A549 (cell line): ENCODE data around the gene TWIST2. TPM values are rescaled to one million over a fixed set of nuclear protein-coding genes. Genes with fewer than 3 reads are reported as not detected.

Source experiments
- ATAC-seq, 2 experiments: fragments of 200-7000 bp in 1 of 2; fragments of >200 bp in 1 of 2; cut with Nextera tagmentation in 1 of 2; cut with Tn5 transposase in 1 of 2; 3 replicates each; pipeline versions ENCODE4 v1.8.0 to v1.9.1; 2018 to 2020; ENCODE audit warnings: mild to moderate bottlenecking in 1 of 2, moderate library complexity in 1 of 2
- CTCF ChIA-PET: fragments of 300-600 bp; sonication (Branson Sonifier 250); formaldehyde crosslinking; extraction: SDS; loops from one replicate; lab custom pipeline; 2021; ENCODE audit warnings: antibody characterized with exemption, inconsistent platforms; lab: Yijun Ruan, JAX
- POLR2A ChIA-PET: fragments of 350-600 bp; formaldehyde crosslinking; extraction: SDS; loops from one replicate; lab custom pipeline; 2021; ENCODE audit warnings: antibody characterized with exemption, inconsistent platforms; lab: Yijun Ruan, JAX
- DNase-seq, 2 experiments: peaks; one replicate each; pipeline versions ENCODE4 v3.0.0 to v3.0.0-alpha.2; 2011 to 2016; ENCODE audit warnings: low read depth in 1 of 2, low spot score in 1 of 2
- FAIRE-seq: peaks from 2 replicates; lab custom pipeline; 2011; peaks lifted over from hg19 to GRCh38; lab: Jason Lieb, UNC
- H3K27ac ChIP-seq, 2 experiments: fragments of >200 bp; sonication (Bioruptor Twin); formaldehyde crosslinking; 3 replicates each; pipeline ENCODE4 v1.5.1; 2016 to 2017
- H3K4me1 ChIP-seq: fragments of >200 bp; sonication (Bioruptor Twin); formaldehyde crosslinking; 3 replicates; pipeline ENCODE4 v1.6.1; 2016
- H3K4me2 ChIP-seq: fragments of >200 bp; sonication (Bioruptor Twin); formaldehyde crosslinking; 3 replicates; pipeline ENCODE4 v1.6.1; 2016
- H3K4me3 ChIP-seq: fragments of >200 bp; sonication (Bioruptor Twin); formaldehyde crosslinking; 3 replicates; pipeline ENCODE4 v1.5.1; 2016
- H3K9me3 ChIP-seq: fragments of >200 bp; sonication (Bioruptor Twin); formaldehyde crosslinking; 3 replicates; pipeline ENCODE4 v1.6.1; 2016
- CHD2 ChIP-seq: fragments of 150-350 bp; IDR thresholded peaks from 2 replicates; pipeline ENCODE4 v1.6.1; 2014; ENCODE audit warnings: low read length; ENCODE audit not compliant: partially characterized antibody
- EHMT2 ChIP-seq: fragments of 200-600 bp; sonication (generic); IDR thresholded peaks from 2 replicates; pipeline ENCODE4 v1.6.1; 2016; ENCODE audit warnings: antibody characterized with exemption, low read depth, mild to moderate bottlenecking, moderate library complexity
- ELK1 ChIP-seq: fragments of 150-350 bp; IDR thresholded peaks from 2 replicates; pipeline ENCODE4 v1.6.1; 2014; ENCODE audit warnings: low read depth, mild to moderate bottlenecking, low read length
- ESRRA ChIP-seq: fragments of 150-350 bp; IDR thresholded peaks from 2 replicates; pipeline ENCODE4 v1.6.1; 2014; ENCODE audit warnings: mild to moderate bottlenecking, low read length, borderline replicate concordance
- FOSL2 ChIP-seq, 2 experiments: fragments of 450-650 bp in 1 of 2; fragments of >200 bp in 1 of 2; sonication (Bioruptor Twin) in 1 of 2; formaldehyde crosslinking; IDR thresholded peaks; 2 replicates each; pipeline versions ENCODE4 v1.5.0 to v1.6.1; 2016 to 2020; ENCODE audit warnings: mild to moderate bottlenecking in 1 of 2, moderate library complexity in 1 of 2
- GATA3 ChIP-seq: IDR thresholded peaks from 2 replicates; pipeline ENCODE4 v1.6.1; 2012; ENCODE audit warnings: borderline replicate concordance
- HOXA7 ChIP-seq: fragments of 250-450 bp; sonication (Bioruptor Pico); IDR thresholded peaks from 2 replicates; pipeline ENCODE4 v1.5.0; 2020; ENCODE audit warnings: mild to moderate bottlenecking, moderate library complexity
- HOXB5 ChIP-seq: fragments of 250-450 bp; sonication (Bioruptor Pico); IDR thresholded peaks from 2 replicates; pipeline ENCODE4 v1.5.0; 2020; ENCODE audit warnings: mild to moderate bottlenecking, moderate library complexity
- JUN ChIP-seq, 2 experiments: fragments of >200 bp; sonication (Bioruptor Twin); formaldehyde crosslinking; IDR thresholded peaks; 2 replicates in 1 of 2; 3 replicates in 1 of 2; pipeline ENCODE4 v1.6.1; 2016 to 2017
- KDM5A ChIP-seq: fragments of 200-600 bp; sonication (generic); IDR thresholded peaks from 2 replicates; pipeline ENCODE4 v1.6.1; 2016; ENCODE audit warnings: antibody characterized with exemption, mild to moderate bottlenecking
- MAFK ChIP-seq: fragments of 450-650 bp; IDR thresholded peaks from 2 replicates; pipeline ENCODE4 v1.6.1; 2014; ENCODE audit not compliant: partially characterized antibody
- MAX ChIP-seq: IDR thresholded peaks from 2 replicates; pipeline ENCODE4 v1.6.1; 2012
- MYC ChIP-seq: IDR thresholded peaks from 2 replicates; pipeline ENCODE4 v1.6.1; 2012; ENCODE audit warnings: mild to moderate bottlenecking, inconsistent platforms, low read length, improper control_type of control experiment, borderline replicate concordance
- PHF8 ChIP-seq: fragments of 200-600 bp; sonication (generic); IDR thresholded peaks from 2 replicates; pipeline ENCODE4 v1.6.1; 2016; ENCODE audit warnings: low read depth, mild to moderate bottlenecking, antibody characterized with exemption, moderate library complexity, borderline replicate concordance
- POLR2A ChIP-seq: IDR thresholded peaks from 2 replicates; pipeline ENCODE4 v1.6.1; 2012; ENCODE audit warnings: mild to moderate bottlenecking, low read length
- RARB ChIP-seq: fragments of 250-450 bp; sonication (Bioruptor Pico); IDR thresholded peaks from 2 replicates; pipeline ENCODE4 v1.8.0; 2021; ENCODE audit warnings: mild to moderate bottlenecking, moderate library complexity
- RFX5 ChIP-seq: fragments of 450-650 bp; IDR thresholded peaks from 2 replicates; pipeline ENCODE4 v1.7.1; 2014; ENCODE audit warnings: antibody characterized with exemption, mild to moderate bottlenecking, moderate library complexity
- TFCP2L1 ChIP-seq: fragments of 250-450 bp; sonication (Bioruptor Pico); IDR thresholded peaks from 2 replicates; pipeline ENCODE4 v1.5.0; 2021; ENCODE audit warnings: mild to moderate bottlenecking
- ZC3H11A ChIP-seq: fragments of 450-650 bp; IDR thresholded peaks from 2 replicates; pipeline ENCODE4 v1.6.1; 2014; ENCODE audit warnings: antibody characterized with exemption, mild to moderate bottlenecking
- ZNF302 ChIP-seq: fragments of 250-450 bp; sonication (Bioruptor Pico); IDR thresholded peaks from 2 replicates; pipeline ENCODE4 v1.9.0; 2021; ENCODE audit warnings: inconsistent platforms, mild to moderate bottlenecking, moderate library complexity
- ZSCAN20 ChIP-seq: fragments of 250-450 bp; sonication (Bioruptor Pico); IDR thresholded peaks from 2 replicates; pipeline ENCODE4 v1.8.0; 2022; ENCODE audit warnings: mild to moderate bottlenecking, moderate library complexity
- WGBS: methylation state at CpG from one replicate; pipeline ENCODE4 v1.1.6; 2017; ENCODE audit errors: missing lambda C conversion rate; 5-methylcytosine and 5-hydroxymethylcytosine counted together
- polyA plus RNA-seq, 4 experiments: library from polyadenylated mRNA; depleted of rRNA in 3 of 4; stranded (reverse); fragments of >200 nt; fragmentation: RNase III in 1 of 4; extraction: RNeasy Plus Mini Kit Qiagen cat#74134 plus additional on column Dnase treatment in 1 of 4; gene quantifications; 2 replicates in 3 of 4; 3 replicates in 1 of 4; pipeline ENCODE4 v1.2.3, GENCODE V29; 2011 to 2017
- TF ChIP-seq, protein P1 (sequence below): fragments of >200 bp; sonication (Bioruptor Twin); formaldehyde crosslinking; IDR thresholded peaks from 3 replicates; pipeline ENCODE4 v1.6.1; 2016
- TF ChIP-seq, protein P2 (sequence below): IDR thresholded peaks from 2 replicates; pipeline ENCODE4 v1.6.1; 2012; ENCODE audit warnings: low read depth, borderline replicate concordance

The TWIST2 gene
- polyA plus RNA-seq, 2 of the 4 experiments (the other 2 are of a cell fraction): 7.1 to 8.2 TPM

DNA sequence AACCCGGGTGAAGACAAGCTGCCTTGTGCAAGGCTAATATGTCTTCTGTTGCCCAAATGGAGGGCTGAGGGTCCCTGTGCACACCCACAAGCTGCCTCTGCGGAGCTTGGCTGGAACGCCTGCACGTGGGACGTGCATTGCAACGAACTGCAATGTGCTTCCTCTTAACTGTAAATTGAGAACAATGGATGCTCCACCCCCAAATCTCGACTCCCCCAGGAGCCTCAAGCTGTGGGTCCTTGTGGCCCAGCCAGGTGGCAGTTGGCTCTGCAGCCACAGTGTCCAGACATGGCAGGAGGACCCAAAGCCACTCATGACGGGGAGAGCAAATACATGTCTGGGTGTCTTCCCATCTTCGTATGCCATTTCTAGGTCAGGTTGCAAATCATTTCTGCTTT lies 90.1 kb downstream of the TWIST2 start:
- FAIRE-seq (no peak), DNase-seq (no peak), ATAC-seq (no peak)
- Histone ChIP-seq H3K27ac (no peak overlapping the region), H3K4me2 (no peak overlapping the region), H3K4me3 (no peak overlapping the region), H3K9me3 (peaks cover 18% of the 10 kb centered on the region), H3K4me1 (no peaks in the 10 kb centered on the region)
- WGBS: 84% methylated on average over 8 of the region's 9 CpGs
- CTCF ChIA-PET: interaction anchor here (1.1 kb wide), 1 partner anchor 14 kb away, joined by 3 read pairs; no protein-coding TSS in a partner anchor
- POLR2A ChIA-PET: no interaction called here
- no peak for TF ChIP-seq GATA3
- no peak for TF ChIP-seq JUN (IDR thresholded peaks at IDR 0.05)
- no peak for TF ChIP-seq HOXA7 (CRISPR knock-in tag)
- no peak for TF ChIP-seq MAX
- TF ChIP-seq RARB (CRISPR knock-in tag): no peak
- TF ChIP-seq EHMT2: no peak
- TF ChIP-seq MAFK: no peak
- TF ChIP-seq POLR2A: no peak
- TF ChIP-seq ELK1: no peak
- no peak for TF ChIP-seq TFCP2L1
- no peak for TF ChIP-seq ZNF302 (CRISPR knock-in tag)
- TF ChIP-seq, protein P1, sequence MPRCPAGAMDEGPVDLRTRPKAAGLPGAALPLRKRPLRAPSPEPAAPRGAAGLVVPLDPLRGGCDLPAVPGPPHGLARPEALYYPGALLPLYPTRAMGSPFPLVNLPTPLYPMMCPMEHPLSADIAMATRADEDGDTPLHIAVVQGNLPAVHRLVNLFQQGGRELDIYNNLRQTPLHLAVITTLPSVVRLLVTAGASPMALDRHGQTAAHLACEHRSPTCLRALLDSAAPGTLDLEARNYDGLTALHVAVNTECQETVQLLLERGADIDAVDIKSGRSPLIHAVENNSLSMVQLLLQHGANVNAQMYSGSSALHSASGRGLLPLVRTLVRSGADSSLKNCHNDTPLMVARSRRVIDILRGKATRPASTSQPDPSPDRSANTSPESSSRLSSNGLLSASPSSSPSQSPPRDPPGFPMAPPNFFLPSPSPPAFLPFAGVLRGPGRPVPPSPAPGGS: no peak
- TF ChIP-seq RFX5: no peak
- no peak for TF ChIP-seq PHF8
- TF ChIP-seq CHD2: no peak
- TF ChIP-seq ZC3H11A: no peak
- TF ChIP-seq, protein P2, sequence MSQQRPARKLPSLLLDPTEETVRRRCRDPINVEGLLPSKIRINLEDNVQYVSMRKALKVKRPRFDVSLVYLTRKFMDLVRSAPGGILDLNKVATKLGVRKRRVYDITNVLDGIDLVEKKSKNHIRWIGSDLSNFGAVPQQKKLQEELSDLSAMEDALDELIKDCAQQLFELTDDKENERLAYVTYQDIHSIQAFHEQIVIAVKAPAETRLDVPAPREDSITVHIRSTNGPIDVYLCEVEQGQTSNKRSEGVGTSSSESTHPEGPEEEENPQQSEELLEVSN: no peak
- no peak for TF ChIP-seq KDM5A

DNA sequence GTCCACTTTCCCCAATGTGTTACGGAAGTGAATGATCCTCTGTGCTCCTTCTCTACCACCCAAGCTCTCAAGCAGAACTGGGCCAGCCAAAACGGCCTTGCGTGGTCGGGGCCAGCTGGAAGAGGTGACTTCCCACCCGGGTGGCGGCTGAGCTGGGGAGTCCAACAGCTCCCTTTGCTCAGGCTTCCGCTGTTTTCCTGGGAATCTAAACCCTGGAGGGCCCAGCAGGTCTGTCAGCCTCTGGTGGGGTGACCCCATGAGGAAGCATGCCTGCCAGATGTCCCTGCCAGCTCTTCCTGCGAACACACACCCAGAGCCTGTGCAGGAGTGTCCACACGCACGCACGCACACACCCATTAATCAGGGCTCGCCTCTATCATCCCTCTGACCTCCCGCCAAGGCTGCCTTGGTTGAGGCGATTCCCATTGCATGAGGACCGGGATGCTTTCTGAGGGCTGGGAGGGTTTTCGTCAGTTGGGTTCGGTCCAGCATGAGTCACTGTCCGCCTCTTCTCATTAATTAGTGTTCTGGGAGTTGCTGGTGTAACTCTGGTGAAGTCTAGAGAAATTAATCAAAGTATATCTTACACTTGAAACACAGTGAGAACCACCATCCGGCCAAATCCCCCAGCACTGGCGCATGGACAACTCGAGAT lies 90.6 kb downstream of the TWIST2 start:
- TF ChIP-seq MYC: no peak
- TF ChIP-seq ESRRA: no peak
- TF ChIP-seq HOXB5 (CRISPR knock-in tag): no peak
- TF ChIP-seq FOSL2 (IDR thresholded peaks at IDR 0.05): no peak
- no peak for TF ChIP-seq FOSL2 (CRISPR knock-in tag; IDR thresholded peaks at IDR 0.05)
- TF ChIP-seq ZSCAN20 (CRISPR knock-in tag): no peak
- TF ChIP-seq KDM5A: no peak
- no peak for TF ChIP-seq TFCP2L1
- TF ChIP-seq EHMT2: no peak
- no peak for TF ChIP-seq ELK1
- POLR2A ChIA-PET: no interaction called here

More for the DNA sequence above, 90.6 kb downstream of the TWIST2 start:
- Histone ChIP-seq H3K4me3 (no peak overlapping the region), H3K4me1 (no peaks in the 10 kb centered on the region), H3K27ac (no peak overlapping the region), H3K9me3 (peaks cover 15% of the 10 kb centered on the region), H3K4me2 (no peak overlapping the region)
- 71% methylated on average over 20 of the region's 21 CpGs for WGBS
- FAIRE-seq (no peak), DNase-seq (no peak), ATAC-seq (no peak)
- CTCF ChIA-PET: interaction anchor here (1.1 kb wide), 1 partner anchor 15 kb away, joined by 3 read pairs; no protein-coding TSS in a partner anchor
